Measurements from ENCODE around the gene ARFGEF3. TPM values are rescaled to one million over a fixed set of nuclear protein-coding genes. Genes with fewer than 3 reads are reported as not detected.

Gene ARFGEF3
- total and polyA plus RNA-seq, 2 experiments from 2014 or later = 5.8 to 24.6 TPM

GRCh38 chr6:138264372-138264880 is 102.7 kb downstream of the ARFGEF3 start (continued):
- TF ChIP-seq, protein P1, sequence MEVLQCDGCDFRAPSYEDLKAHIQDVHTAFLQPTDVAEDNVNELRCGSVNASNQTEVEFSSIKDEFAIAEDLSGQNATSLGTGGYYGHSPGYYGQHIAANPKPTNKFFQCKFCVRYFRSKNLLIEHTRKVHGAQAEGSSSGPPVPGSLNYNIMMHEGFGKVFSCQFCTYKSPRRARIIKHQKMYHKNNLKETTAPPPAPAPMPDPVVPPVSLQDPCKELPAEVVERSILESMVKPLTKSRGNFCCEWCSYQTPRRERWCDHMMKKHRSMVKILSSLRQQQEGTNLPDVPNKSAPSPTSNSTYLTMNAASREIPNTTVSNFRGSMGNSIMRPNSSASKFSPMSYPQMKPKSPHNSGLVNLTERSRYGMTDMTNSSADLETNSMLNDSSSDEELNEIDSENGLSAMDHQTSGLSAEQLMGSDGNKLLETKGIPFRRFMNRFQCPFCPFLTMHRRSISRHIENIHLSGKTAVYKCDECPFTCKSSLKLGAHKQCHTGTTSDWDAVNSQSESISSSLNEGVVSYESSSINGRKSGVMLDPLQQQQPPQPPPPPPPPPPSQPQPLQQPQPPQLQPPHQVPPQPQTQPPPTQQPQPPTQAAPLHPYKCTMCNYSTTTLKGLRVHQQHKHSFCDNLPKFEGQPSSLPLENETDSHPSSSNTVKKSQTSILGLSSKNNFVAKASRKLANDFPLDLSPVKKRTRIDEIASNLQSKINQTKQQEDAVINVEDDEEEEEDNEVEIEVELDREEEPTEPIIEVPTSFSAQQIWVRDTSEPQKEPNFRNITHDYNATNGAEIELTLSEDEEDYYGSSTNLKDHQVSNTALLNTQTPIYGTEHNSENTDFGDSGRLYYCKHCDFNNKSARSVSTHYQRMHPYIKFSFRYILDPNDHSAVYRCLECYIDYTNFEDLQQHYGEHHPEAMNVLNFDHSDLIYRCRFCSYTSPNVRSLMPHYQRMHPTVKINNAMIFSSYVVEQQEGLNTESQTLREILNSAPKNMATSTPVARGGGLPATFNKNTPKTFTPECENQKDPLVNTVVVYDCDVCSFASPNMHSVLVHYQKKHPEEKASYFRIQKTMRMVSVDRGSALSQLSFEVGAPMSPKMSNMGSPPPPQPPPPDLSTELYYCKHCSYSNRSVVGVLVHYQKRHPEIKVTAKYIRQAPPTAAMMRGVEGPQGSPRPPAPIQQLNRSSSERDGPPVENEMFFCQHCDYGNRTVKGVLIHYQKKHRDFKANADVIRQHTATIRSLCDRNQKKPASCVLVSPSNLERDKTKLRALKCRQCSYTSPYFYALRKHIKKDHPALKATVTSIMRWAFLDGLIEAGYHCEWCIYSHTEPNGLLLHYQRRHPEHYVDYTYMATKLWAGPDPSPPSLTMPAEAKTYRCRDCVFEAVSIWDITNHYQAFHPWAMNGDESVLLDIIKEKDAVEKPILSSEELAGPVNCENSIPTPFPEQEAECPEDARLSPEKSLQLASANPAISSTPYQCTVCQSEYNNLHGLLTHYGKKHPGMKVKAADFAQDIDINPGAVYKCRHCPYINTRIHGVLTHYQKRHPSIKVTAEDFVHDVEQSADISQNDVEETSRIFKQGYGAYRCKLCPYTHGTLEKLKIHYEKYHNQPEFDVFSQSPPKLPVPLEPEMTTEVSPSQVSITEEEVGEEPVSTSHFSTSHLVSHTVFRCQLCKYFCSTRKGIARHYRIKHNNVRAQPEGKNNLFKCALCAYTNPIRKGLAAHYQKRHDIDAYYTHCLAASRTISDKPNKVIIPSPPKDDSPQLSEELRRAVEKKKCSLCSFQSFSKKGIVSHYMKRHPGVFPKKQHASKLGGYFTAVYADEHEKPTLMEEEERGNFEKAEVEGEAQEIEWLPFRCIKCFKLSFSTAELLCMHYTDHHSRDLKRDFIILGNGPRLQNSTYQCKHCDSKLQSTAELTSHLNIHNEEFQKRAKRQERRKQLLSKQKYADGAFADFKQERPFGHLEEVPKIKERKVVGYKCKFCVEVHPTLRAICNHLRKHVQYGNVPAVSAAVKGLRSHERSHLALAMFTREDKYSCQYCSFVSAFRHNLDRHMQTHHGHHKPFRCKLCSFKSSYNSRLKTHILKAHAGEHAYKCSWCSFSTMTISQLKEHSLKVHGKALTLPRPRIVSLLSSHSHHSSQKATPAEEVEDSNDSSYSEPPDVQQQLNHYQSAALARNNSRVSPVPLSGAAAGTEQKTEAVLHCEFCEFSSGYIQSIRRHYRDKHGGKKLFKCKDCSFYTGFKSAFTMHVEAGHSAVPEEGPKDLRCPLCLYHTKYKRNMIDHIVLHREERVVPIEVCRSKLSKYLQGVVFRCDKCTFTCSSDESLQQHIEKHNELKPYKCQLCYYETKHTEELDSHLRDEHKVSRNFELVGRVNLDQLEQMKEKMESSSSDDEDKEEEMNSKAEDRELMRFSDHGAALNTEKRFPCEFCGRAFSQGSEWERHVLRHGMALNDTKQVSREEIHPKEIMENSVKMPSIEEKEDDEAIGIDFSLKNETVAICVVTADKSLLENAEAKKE (CRISPR knock-in tag; IDR thresholded peaks at IDR 0.05) = no peak
- TF ChIP-seq STAT1 (IDR thresholded peaks at IDR 0.05; ENCODE audit: unreplicated experiment) = no peak
- no peak for TF ChIP-seq EZH2phosphoT487 (IDR thresholded peaks at IDR 0.05; ENCODE audit: unreplicated experiment)

GRCh38 chr6:138266095-138266494 is 104.4 kb downstream of the ARFGEF3 start:
- Histone ChIP-seq H4K20me1 (replicated peaks; ENCODE audit: insufficient read depth) (no peaks in the 10 kb centered on the region), H2AFZ (no peak overlapping the region), H3F3A (replicated peaks; ENCODE audit: low read depth) (no peaks in the 10 kb centered on the region), H3K27me3 (ENCODE audit: insufficient read depth) (no peaks in the 10 kb centered on the region), H3K4me1 (ENCODE audit: insufficient read depth) (no peaks in the 10 kb centered on the region), H3K27ac (ENCODE audit: low read depth) (no peak overlapping the region), H3K36me3 (ENCODE audit: insufficient read depth) (no peaks in the 10 kb centered on the region), H3K79me2 (replicated peaks; ENCODE audit: insufficient read depth) (no peaks in the 10 kb centered on the region), H3K4me3 (no peak overlapping the region), H3K4me2 (no peak overlapping the region), H3K9me2 (ENCODE audit: insufficient read depth) (no peaks in the 10 kb centered on the region)
- Mint-ChIP-seq H3K4me3 (no peak overlapping the region), H3K27me3 (ENCODE audit: insufficient read depth, low read depth, poor library complexity) (peaks cover 3% of the 10 kb centered on the region), H3K9me3 (no peaks in the 10 kb centered on the region), H3K4me1 (no peaks in the 10 kb centered on the region), H3K36me3 (ENCODE audit: low read depth) (peaks cover 12% of the 10 kb centered on the region), H3K27ac (no peak overlapping the region)
- DNase-seq (ENCODE audit: low spot score) (no peak), ATAC-seq (no peak)
- TF ChIP-seq ZNF114 (CRISPR knock-in tag; IDR thresholded peaks at IDR 0.05) = no peak
- no peak for TF ChIP-seq CREB1 (CRISPR knock-in tag; IDR thresholded peaks at IDR 0.05; ENCODE audit: low read depth)
- TF ChIP-seq JUNB (IDR thresholded peaks at IDR 0.05; ENCODE audit: unreplicated experiment) = no peak
- TF ChIP-seq, protein P2, sequence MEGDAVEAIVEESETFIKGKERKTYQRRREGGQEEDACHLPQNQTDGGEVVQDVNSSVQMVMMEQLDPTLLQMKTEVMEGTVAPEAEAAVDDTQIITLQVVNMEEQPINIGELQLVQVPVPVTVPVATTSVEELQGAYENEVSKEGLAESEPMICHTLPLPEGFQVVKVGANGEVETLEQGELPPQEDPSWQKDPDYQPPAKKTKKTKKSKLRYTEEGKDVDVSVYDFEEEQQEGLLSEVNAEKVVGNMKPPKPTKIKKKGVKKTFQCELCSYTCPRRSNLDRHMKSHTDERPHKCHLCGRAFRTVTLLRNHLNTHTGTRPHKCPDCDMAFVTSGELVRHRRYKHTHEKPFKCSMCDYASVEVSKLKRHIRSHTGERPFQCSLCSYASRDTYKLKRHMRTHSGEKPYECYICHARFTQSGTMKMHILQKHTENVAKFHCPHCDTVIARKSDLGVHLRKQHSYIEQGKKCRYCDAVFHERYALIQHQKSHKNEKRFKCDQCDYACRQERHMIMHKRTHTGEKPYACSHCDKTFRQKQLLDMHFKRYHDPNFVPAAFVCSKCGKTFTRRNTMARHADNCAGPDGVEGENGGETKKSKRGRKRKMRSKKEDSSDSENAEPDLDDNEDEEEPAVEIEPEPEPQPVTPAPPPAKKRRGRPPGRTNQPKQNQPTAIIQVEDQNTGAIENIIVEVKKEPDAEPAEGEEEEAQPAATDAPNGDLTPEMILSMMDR (conservative IDR thresholded peaks at IDR 0.05; ENCODE audit: low read depth in 2 of 2) = no peak
- TF ChIP-seq, protein P1 (CRISPR knock-in tag; IDR thresholded peaks at IDR 0.05) = no peak
- TF ChIP-seq EZH2 (IDR thresholded peaks at IDR 0.05; ENCODE audit: low read depth, unreplicated experiment) = no peak
